ENCODE results near the gene UVRAG. TPM values are rescaled to one million over a fixed set of nuclear protein-coding genes. Genes with fewer than 3 reads are reported as not detected.

UVRAG gene
- total RNA-seq, 1 experiment from 2014 or later: 29.5 TPM

DNA sequence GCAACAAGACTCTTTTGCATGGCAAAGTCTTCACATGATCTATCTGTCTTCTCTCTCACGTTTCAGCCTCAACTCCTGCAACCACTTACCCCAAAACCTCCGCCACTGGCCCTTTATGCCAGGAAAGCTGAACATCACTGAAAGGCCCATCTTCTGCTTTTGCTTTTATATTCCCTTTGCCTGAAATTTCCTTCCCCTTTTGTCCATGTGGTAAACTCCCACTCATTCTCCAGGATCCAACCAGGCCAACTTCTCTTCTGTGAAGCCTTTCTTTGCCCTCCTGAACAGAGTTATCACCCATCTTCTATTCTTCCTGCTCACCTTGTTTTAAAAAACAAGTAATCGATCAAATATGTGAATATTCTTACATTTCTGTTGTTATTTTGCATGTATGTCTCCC is 273.5 kb downstream of the UVRAG start:
- H3K27me3 ChIP-seq (ENCODE audit: control insufficient read depth, insufficient read depth, low read length): no peaks in the 10 kb centered on the region
- no TSS peak for BruUV-seq (replicated peaks)
- H3K36me3 ChIP-seq (ENCODE audit: control insufficient read depth, insufficient read depth, low read length): no peaks in the 10 kb centered on the region
- ATAC-seq (no peak), DNase-seq (ENCODE audit: low read depth, low spot score) (no peak)
- no peak overlapping the region for H3K4me3 ChIP-seq (ENCODE audit: low read depth in 2 of 2, low read length in 2 of 2)
- intact Hi-C loops (cut with micrococcal nuclease; ENCODE audit: unreplicated experiment): no loop called here
- ChIA-PET CTCF (no interaction called here), POLR2A (no interaction called here)
- H3K9me3 ChIP-seq (ENCODE audit: control insufficient read depth, insufficient read depth, low read depth, low read length): peaks cover 8% of the 10 kb centered on the region; the same call in 1 of the 2 replicates
- H3K27ac ChIP-seq (ENCODE audit: low read length): no peak overlapping the region
- H3K4me1 ChIP-seq (ENCODE audit: control insufficient read depth, insufficient read depth, low read length): no peaks in the 10 kb centered on the region; the same call in 1 of the 2 replicates
- in situ Hi-C loops (cut with HindIII; ENCODE audit: low pct_unique_long_range_greater_than_20kb, low sequenced_read_pairs): no loop called here
- TF ChIP-seq TCF7L2 (IDR thresholded peaks at IDR 0.05; ENCODE audit: low read depth, low read length) (no peak), POLR2AphosphoS5 (IDR thresholded peaks at IDR 0.05; ENCODE audit: low read depth, low read length) (no peak)
- TF ChIP-seq, protein P1, sequence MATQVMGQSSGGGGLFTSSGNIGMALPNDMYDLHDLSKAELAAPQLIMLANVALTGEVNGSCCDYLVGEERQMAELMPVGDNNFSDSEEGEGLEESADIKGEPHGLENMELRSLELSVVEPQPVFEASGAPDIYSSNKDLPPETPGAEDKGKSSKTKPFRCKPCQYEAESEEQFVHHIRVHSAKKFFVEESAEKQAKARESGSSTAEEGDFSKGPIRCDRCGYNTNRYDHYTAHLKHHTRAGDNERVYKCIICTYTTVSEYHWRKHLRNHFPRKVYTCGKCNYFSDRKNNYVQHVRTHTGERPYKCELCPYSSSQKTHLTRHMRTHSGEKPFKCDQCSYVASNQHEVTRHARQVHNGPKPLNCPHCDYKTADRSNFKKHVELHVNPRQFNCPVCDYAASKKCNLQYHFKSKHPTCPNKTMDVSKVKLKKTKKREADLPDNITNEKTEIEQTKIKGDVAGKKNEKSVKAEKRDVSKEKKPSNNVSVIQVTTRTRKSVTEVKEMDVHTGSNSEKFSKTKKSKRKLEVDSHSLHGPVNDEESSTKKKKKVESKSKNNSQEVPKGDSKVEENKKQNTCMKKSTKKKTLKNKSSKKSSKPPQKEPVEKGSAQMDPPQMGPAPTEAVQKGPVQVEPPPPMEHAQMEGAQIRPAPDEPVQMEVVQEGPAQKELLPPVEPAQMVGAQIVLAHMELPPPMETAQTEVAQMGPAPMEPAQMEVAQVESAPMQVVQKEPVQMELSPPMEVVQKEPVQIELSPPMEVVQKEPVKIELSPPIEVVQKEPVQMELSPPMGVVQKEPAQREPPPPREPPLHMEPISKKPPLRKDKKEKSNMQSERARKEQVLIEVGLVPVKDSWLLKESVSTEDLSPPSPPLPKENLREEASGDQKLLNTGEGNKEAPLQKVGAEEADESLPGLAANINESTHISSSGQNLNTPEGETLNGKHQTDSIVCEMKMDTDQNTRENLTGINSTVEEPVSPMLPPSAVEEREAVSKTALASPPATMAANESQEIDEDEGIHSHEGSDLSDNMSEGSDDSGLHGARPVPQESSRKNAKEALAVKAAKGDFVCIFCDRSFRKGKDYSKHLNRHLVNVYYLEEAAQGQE (IDR thresholded peaks at IDR 0.05; ENCODE audit: insufficient read depth in 1 of 2, low read depth in 2 of 2, low read length in 1 of 2): no peak

GRCh38 chr11:76090174-76090573 is 275.2 kb downstream of the UVRAG start:
- Histone ChIP-seq H3K36me3 (ENCODE audit: control insufficient read depth, insufficient read depth, low read length) (no peaks in the 10 kb centered on the region), H3K4me1 (ENCODE audit: control insufficient read depth, insufficient read depth, low read length) (no peaks in the 10 kb centered on the region), H3K4me3 (ENCODE audit: low read depth in 2 of 2, low read length in 2 of 2) (no peak overlapping the region), H3K9me3 (ENCODE audit: control insufficient read depth, insufficient read depth, low read depth, low read length) (peaks cover 8% of the 10 kb centered on the region; the same call in 1 of the 2 replicates), H3K27ac (ENCODE audit: low read length) (no peak overlapping the region), H3K27me3 (ENCODE audit: control insufficient read depth, insufficient read depth, low read length) (no peaks in the 10 kb centered on the region)
- ChIA-PET CTCF (no interaction called here), POLR2A (no interaction called here)
- ATAC-seq: no peak
- no peak for TF ChIP-seq TCF7L2 (IDR thresholded peaks at IDR 0.05; ENCODE audit: low read depth, low read length)
- TF ChIP-seq CTCF (IDR thresholded peaks at IDR 0.05): no peak
- TF ChIP-seq SIN3A (IDR thresholded peaks at IDR 0.05; ENCODE audit: borderline replicate concordance, insufficient read depth, low read depth, low read length): no peak
- TF ChIP-seq, protein P1 (IDR thresholded peaks at IDR 0.05; ENCODE audit: insufficient read depth in 1 of 2, low read depth in 2 of 2, low read length in 1 of 2): no peak
- no peak for TF ChIP-seq POLR2AphosphoS5 (IDR thresholded peaks at IDR 0.05; ENCODE audit: low read depth, low read length)
- BruUV-seq (replicated peaks): no TSS peak
- intact Hi-C loops (cut with micrococcal nuclease; ENCODE audit: unreplicated experiment) (no loop called here), in situ Hi-C loops (cut with HindIII; ENCODE audit: low pct_unique_long_range_greater_than_20kb, low sequenced_read_pairs) (no loop called here)
- no peak for DNase-seq (ENCODE audit: low read depth, low spot score)

Measured in Panc1 (cell line).